Superior temporal gyrus (tissue), 1 donor: ENCODE results near the gene UGT2B11.
"Not testable (repeated sequence)": the region's sequence is repeated elsewhere in the genome, so short reads cannot be mapped to it uniquely, and the experiment has no call there.

Experiments
- DNase-seq: peaks from one replicate; pipeline ENCODE4 v3.0.0-alpha.2; 2016; ENCODE audit errors: extremely low spot score

UGT2B11 gene

DNA sequence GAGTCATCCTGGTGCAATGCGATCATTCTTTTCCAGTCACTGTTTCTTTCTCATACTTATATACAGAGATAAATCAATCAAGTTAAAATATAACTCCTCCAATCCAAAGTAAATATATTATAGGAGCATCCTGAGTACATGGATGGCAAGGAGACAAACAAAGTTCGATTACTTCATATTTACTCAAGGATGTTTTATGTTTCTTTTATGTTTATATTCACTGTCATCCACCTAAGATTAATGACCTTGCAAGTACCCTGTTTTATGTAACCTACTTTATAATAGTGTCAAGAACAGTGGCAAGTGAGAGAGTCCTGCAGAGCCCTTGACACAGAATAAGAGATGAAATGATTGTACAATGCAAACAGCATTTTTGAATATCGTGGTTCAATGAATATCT lies at the start of gene UGT2B11:
TSS of gene UGT2B11 (minus strand) at position 33 of the 400 bp plus-strand sequence. CDS start at position 7, 26 bp downstream.
- DNase-seq = no peak

DNA sequence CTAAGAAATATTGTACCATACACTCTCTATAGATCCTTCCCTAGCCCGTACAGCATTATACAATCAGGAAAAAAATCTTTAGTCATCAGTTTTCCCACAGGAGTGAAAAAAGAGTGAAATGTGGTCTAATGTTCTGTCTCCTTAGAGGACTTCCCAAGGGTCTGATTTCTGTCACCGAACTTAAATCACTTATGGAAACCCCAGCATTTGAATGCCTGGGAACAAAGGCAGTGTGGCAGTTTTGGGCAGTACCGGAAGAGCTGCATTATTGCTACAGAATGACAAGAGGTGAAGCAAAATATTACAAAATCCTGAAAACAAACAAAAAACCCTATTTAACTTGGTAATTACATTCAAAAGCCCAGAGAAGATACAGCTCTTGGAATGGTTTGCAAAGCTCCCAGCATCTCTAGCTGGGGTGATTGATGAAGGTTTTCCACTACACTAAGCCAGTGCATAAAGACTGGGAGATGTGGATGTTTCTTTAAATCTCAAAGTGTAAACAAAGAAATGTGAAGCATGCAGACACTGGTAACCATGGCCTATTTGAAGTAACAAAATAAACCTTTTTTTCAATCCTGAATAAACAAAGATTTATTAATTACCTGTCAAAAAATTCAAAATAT lies 38.7 kb upstream of the UGT2B11 start:
- not testable (repeated sequence) for DNase-seq

DNA sequence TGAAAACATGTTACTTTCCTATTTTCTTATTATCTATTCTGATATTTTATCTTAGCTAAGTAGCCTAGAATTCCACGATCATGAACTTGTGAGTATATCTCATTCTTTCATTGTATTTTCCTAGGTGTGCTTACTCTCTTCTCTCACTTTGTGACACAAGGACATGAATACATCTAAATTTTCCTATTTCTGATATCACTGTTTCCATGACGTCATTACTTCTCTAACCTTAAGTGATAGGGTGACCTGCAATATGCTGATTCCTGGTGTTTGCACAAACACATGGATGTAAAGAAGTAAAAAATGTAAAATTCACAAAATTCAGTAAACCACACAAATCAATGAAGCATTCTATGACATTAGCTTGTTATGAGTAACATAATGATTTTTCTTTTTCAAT lies 36.3 kb upstream of the UGT2B11 start:
- not testable (repeated sequence) for DNase-seq

DNA sequence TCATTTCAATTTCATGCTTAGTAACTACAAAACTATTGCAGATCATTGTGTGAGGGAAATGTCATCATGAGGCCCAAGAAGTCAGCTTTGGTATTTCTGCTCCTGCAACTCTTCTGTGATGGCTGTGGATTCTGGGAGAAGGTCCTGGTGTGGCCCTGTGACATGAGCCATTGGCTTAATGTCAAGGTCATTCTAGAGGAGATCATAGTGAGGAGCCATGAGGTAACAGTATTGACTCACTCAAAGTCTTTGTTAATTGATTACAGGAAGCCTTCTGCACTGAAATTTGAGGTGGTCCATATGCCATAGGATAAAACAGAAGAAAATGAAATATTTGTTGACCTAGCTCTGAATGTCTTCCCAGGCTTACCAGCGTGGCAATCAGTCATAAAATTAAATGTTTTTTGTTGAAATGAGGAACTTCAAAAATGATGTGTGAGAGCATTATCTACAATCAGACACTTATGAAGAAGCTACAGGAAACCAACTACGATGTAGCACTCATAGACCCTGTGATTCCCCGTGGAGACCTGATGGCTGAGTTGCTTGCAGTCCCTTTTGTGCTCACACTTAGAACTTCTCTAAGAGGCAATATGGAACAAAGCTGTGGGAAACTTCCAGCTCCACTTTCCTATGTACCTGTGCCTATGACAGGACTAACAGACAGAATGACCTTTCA lies 28.2 kb upstream of the UGT2B11 start:
- not testable (repeated sequence) for DNase-seq

DNA sequence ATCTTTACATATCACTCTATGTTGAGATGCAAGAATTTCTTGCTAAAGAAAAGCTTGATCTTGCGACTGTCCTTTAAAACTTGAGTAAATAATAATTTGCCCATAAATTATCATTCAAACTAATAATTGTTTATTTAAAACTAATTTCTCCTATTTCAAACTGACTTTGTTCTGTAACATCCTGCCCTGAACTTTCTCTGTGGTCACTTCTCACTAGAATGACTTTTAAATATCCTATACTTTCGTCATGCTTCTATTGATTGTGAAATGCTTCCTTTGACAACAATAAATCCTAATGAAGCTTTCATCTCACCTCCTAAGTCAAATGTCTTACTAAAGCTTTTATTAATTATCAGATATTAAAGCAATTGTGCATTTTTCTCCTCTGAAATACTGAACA lies 27.2 kb upstream of the UGT2B11 start:
- not testable (repeated sequence) for DNase-seq

DNA sequence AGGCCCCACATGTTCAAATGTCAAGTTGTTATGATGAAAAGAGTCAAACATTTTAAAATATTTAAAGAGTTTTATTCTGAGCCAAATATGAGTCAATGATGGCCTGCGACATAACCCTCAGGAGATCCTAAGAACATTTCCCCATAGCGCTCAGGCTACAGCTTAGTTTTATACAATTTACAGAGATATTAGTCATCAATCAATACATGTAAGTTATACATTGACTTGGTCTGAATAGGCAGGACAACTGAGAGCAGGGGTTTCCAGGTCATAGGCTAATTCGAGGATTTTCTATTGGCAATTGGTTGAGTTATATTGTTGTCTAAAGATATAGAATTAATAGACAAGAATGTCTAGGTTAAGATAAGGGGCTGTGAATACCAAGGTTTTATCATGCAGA lies 26.2 kb upstream of the UGT2B11 start:
- DNase-seq = not testable (repeated sequence)

DNA sequence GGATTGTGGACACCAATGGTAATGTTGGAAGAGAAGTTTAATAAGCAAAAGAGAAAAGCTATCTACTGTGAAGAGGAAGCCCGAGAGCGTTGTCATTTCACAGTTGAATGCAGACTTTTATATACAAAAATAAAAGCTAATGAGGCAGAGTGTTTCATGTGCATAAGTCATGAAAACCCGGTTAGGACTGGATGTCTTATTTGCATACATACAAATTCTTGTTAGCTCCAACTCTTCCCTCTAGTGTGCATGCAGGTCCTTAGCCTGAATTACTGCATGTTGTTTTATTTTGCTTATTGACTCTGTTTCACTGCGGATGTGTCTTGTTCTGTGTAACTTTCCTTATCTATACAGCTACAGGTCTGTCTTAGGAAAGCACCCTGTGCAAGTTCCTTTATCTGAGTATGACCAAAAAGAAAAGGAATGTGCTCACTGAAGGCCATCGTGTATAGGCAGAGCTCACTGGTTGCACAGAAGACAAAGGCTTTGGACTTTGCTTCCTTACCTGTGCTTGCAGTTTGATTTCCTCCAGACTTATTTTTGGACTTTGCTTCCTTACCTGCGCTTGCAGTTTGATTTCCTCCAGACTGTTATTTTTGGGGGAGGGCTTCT lies 25.1 kb upstream of the UGT2B11 start:
- DNase-seq = no peak

DNA sequence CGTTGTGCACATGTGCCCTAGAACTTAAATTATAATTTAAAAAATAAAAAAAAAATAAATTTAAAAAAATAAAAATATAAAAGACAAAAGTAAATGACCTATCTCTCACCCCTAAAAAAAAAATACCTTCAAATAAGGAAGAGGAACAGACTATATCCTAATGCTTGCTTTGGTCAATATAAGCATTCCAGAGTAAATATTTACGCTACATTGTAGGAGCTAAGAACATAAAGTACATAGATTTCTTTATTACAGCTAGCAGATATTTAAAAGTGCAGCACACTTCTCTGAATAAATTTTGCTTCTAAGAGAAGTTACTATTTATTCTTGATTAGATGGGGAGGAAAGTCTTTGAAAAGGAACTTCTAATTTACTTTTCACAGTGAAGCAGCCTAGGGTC lies 24.5 kb upstream of the UGT2B11 start:
- no peak for DNase-seq

DNA sequence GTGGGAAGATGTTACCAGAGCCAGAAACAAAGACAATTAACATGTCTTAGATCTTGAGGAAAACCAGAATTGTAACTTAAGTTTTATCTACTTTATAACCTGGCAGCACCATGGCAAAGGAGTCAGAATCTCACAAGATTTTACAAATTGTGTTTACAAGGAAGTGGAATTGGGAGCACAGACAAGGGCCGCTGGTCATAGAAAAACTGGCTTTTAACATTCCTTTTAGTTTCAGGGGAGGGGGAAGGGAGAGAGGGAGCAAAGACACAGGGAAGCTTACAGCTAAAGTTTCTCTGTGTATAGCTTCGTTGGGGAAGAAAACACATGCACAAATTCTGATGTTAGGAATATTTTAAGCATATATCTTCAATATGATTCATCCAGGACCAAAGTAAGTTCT lies 10.3 kb upstream of the UGT2B11 start:
- no peak for DNase-seq

DNA sequence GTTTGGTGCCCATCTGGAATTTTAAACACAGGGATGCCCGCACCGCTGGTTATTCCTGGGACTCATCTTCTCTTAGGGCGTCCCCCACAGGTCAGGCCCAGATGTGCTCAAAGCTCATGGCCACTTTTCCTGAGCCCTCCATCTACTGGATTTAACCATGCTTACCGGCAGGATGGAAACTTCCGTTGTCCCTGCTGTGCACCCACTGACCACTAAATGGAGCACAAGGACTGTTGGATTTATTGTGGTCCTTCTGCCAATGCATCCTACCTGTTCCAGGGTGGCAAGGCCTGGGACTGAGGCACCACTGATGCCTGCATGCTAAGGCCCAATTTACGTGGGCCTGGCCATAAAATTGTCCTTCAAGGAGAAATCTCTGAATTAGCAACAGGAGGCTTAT lies 8.7 kb upstream of the UGT2B11 start:
- DNase-seq = not testable (repeated sequence)

DNA sequence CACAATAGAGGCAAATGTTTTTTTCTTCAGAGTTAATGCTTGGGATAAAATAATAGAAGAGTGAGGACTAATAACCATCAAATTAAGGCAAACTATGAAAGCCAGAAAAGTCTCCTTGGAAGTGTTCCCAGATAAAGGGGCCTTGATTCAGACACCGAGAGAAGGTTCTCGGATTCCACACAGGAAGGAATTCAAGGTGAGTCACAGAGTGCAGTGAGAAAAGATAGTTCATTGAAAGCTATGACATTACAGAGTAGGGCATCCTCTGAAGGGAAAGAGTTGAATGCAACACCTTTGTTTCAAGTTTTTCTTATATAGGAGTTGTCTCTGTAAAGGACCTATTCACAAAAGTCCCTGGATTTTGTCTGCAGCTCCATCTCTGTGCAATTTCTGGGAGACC lies 3.9 kb upstream of the UGT2B11 start:
- not testable (repeated sequence) for DNase-seq

DNA sequence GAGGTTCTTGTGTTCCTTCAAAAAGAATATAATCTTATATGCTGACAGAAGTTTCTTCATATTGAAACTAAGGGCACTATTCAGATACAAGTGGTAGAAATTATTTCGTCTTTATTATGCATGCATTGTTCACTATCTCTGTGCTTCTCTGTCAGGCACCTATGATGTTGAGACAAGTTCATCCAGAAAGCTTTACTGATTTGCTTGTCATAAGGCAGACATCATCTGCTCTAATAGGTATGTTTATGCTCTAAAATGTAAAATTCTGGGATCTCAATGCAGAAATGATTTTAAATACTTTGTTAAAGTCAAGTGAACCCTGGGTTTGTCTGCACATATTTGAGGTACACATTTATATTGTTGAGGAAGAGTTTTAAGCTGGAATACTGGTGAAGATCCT lies 3.6 kb downstream of the UGT2B11 start:
- DNase-seq = no peak

DNA sequence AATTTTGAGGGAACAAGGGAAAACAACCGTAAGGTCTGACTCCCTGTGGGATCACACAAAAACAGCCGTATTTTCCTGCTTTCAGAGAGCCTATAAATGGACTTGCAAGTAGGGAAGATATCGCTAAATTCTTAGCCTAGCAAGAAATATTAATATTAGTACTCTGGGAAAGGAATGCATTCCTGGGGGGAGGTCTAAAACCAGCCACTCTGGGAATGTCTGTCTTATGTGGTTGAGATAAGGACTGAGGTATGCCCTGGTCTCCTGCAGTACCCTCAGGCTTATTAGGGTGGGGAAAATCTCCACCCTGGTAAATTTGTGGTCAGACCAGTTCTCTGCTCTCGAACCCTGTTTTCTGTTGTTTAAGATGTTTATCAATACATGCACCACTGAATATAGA lies 16.0 kb downstream of the UGT2B11 start:
- DNase-seq = not testable (repeated sequence)

DNA sequence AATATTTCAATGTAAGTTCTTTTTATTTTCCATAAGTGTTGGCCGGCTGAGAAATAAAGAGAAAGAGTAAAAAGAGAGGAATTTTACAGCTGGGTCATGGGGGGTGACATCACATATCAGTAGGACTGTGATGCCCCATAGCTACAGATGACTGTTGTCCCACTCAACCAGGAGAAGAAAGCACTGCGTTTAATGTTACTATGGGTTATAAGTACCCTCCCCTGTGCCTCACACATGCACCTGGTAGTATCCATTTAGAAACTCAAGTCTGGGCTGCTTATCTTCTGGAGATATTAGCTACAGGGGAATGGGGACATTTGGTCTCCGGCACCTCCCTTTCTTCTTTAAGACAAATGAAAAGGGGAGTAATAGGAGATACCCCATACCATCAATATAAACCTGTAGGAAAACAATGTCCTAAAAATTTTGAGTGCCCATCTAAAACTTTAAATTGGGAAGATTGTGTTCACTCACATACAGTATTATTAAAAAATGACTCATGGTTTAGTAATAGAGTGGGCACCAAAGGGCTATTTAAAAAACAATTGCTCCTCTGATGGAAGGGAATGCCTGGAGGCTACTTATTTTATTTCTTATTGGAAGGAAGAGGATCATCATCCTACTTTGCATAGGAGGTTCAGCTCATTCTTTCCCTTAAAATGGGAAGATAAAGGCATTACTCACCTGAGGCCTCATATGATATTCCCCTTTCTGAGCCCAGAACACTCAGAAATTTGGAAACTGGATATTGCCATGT lies 18.2 kb downstream of the UGT2B11 start:
- no peak for DNase-seq

DNA sequence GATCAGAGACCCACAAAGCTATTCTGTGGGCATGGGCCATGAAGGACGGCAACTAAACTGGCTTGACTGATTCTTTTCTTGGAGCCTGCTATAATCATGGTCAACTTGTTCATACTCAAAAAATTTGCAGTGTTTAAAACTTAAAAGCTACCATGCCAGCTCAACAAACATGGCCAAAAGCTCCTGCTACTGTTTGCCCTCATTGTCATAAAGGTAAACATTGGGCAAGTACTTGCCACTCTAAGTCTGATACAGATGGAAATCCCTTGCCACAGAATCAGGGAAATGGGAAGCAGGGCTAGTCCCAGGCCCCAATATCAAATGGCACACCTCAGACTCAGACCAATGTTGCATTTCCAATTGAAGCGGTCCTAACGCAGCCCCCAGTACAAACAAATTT lies 20.4 kb downstream of the UGT2B11 start:
- no peak for DNase-seq

DNA sequence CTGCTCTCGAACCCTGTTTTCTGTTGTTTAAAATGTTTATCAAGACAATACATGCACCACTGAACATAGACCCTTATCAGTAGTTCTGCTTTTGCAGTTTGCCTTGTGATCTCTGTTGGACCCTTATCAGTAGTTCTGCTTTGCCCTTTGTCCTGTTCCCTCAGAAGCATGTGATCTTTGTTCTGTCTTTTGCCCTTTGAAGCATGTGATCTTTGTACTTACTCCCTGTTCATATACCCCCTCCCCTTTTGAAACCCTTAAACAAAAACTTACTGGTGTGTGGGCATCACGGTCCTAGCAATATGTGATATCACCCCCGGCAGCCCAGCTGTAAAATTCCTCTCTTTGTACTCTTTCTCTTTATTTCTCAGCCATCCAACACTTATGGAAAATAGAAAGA lies 22.6 kb downstream of the UGT2B11 start:
- DNase-seq = not testable (repeated sequence)

DNA sequence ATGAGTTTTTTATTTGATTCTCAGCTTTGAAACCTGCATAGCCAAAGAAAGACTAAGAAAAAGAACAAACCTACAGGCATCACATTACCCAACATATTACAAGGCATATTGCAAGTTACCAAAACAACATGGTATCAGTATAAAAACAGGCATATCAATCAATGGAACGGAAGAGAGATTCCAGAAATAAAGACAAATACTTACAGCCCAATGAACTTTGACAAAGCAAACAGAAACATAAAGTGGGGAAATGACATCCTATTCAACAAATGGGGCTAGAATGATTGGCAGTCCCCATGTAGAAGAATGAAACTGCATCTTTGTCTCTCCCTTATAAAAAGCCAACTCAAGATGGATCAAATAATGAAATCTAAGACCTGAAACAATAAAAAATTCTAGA lies 23.9 kb downstream of the UGT2B11 start:
- DNase-seq = not testable (repeated sequence)

DNA sequence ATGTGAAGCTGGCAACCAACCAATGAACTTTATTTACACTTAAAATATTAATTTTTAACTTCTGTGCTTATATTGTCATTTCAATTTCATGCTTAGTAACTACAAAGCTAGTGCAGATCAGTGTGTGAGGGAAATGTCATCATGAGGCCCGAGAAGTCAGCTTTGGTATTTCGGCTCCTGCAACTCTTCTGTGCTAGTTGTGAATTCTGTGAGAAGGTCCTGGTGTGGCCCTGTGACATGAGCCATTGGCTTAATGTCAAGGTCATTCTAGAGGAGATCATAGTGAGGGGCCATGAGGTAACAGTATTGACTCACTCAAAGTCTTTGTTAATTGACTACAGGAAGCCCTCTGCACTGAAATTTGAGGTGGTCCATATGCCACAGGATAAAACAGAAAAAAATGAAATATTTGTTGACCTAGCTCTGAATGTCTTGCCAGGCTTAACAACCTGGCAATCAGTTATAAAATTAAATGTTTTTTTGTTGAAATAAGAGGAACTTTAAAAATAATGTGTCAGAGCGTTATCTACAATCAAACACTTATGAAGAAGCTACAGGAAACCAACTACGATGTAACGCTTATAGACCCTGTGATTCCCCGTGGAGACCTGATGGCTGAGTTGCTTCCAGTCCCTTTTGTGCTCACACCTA lies 32.9 kb downstream of the UGT2B11 start:
- DNase-seq = not testable (repeated sequence)

DNA sequence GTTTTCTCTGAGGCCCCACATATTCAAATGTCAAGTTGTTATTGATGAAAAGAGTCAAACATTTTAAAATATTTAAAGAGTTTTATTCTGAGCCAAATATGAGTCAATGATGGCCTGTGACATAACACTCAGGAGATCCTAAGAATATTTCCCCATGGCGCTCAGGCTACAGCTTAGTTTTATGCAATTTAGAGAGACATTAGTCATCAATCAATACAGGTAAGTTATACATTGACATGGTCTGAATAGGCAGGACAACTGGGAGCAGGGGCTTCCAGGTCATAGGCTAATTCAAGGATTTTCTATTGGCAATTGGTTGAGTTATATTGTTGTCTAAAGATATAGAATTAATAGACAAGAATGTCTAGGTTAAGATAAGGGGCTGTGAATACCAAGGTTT lies 34.7 kb downstream of the UGT2B11 start:
- not testable (repeated sequence) for DNase-seq

DNA sequence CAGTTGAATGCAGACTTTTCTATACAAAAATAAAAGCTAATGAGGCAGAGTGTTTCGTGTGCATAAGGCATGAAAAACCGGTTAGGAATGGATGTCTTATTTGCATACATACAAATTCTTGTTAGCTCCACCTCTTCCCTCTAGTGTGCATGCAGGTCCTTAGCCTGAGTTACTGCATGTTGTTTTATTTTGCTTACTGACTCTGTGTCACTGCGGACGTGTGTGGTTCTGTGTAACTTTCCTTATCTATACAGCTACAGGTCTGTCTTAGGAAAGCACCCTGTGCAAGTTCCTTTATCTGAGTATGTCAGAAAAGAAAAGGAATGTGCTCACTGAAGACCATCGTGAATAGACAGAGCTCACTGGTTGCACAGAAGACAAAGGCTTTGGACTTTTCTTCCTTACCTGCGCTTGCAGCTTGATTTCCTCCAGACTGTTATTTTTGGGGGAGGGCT lies 35.8 kb downstream of the UGT2B11 start:
- not testable (repeated sequence) for DNase-seq

DNA sequence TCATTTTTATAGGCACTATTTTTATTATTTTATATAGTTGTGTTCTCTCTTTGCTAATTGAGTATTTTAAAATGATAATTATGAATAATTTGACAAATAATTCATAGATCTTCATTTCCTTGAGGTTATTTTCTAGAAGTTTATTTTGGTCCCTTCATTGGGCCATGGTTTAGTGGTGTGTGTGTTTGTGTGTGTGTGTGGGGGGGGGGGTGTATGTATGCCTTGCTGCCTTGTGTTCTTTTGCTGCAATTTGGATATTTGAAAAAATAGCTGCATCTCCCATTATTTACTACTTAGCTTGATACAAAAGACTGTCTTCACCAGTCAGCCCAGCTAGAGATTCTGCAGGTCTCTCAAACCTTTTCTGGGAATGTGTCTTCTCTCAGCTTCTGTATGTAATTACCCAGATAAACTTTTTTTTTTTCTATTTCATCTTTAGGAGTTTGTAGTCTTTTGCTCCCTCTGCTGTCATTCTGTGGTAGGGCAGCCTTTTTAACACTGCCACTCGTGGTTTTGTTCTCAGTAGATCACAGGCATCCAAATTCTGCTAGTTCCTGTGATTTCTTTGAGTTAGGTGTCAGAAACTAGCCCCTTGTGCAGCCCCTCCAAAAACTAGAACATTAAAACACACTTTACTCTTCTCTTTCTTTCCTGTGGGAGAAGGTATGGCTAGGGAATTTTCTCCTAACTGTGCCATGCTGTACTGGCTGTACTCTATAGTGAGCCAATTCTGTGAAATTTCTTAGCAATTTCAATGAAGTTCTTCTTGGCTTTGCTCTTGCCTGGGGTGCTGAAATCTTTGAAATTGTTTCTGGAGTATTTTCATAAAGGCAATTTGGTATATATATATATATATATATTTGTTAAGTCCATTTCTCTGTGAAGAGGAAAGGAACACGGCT lies 44.1 kb downstream of the UGT2B11 start:
- DNase-seq = peak; percentile 71
